ENCODE measurements around the gene SMIM28. TPM values are rescaled to one million over a fixed set of nuclear protein-coding genes. Genes with fewer than 3 reads are reported as not detected.

The SMIM28 gene
- total RNA-seq, 2 donors from 2014 or later: not detected

- 78% methylated on average over 3 of the region's 3 CpGs for WGBS
- Histone ChIP-seq H3K9me3 (no peaks in the 10 kb centered on the region), H3K36me3 (no peaks in the 10 kb centered on the region), H3K27ac (no peak overlapping the region), H3K4me1 (replicated peaks) (no peaks in the 10 kb centered on the region), H3K27me3 (replicated peaks; ENCODE audit: insufficient read depth) (no peaks in the 10 kb centered on the region), H3K4me3 (no peak overlapping the region)
- TF ChIP-seq POLR2AphosphoS5 (IDR thresholded peaks at IDR 0.05) (no peak), CTCF (IDR thresholded peaks at IDR 0.05) (no peak), POLR2A (IDR thresholded peaks at IDR 0.05) (no peak)
- intact Hi-C loops (cut with DNase I): no loop called here
- no peak for DNase-seq (ENCODE audit: low spot score)
Observed at GRCh38 chr6:138371452-138371711, 6.3 kb upstream of the SMIM28 start.

GRCh38 chr6:138371720-138372119 is 6.0 kb upstream of the SMIM28 start:
- intact Hi-C loops (cut with DNase I): no loop called here
- Histone ChIP-seq H3K4me3 (no peak overlapping the region), H3K27me3 (replicated peaks; ENCODE audit: insufficient read depth) (no peaks in the 10 kb centered on the region), H3K27ac (no peak overlapping the region), H3K4me1 (replicated peaks) (no peaks in the 10 kb centered on the region), H3K36me3 (no peaks in the 10 kb centered on the region), H3K9me3 (no peaks in the 10 kb centered on the region)
- TF ChIP-seq POLR2A (IDR thresholded peaks at IDR 0.05) (no peak), CTCF (IDR thresholded peaks at IDR 0.05) (no peak), POLR2AphosphoS5 (IDR thresholded peaks at IDR 0.05) (no peak)
- no peak for DNase-seq (ENCODE audit: low spot score)
- WGBS: 53% methylated on average over 3 of the region's 3 CpGs

- H3K4me3 ChIP-seq: no peak overlapping the region
- H3K27me3 ChIP-seq (replicated peaks; ENCODE audit: insufficient read depth): no peaks in the 10 kb centered on the region
- no peaks in the 10 kb centered on the region for H3K36me3 ChIP-seq
- DNase-seq (ENCODE audit: low spot score): no peak
- TF ChIP-seq POLR2AphosphoS5 (IDR thresholded peaks at IDR 0.05) (no peak), POLR2A (IDR thresholded peaks at IDR 0.05) (no peak), CTCF (IDR thresholded peaks at IDR 0.05) (no peak)
- intact Hi-C loops (cut with DNase I): no loop called here
- no peak overlapping the region for H3K27ac ChIP-seq
- no peaks in the 10 kb centered on the region for H3K9me3 ChIP-seq
- no peaks in the 10 kb centered on the region for H3K4me1 ChIP-seq (replicated peaks)
Observed at GRCh38 chr6:138372711-138373463, 4.8 kb upstream of the SMIM28 start.

- Histone ChIP-seq H3K27ac (no peak overlapping the region), H3K36me3 (no peaks in the 10 kb centered on the region), H3K4me3 (no peak overlapping the region), H3K27me3 (replicated peaks; ENCODE audit: insufficient read depth) (no peaks in the 10 kb centered on the region), H3K9me3 (no peaks in the 10 kb centered on the region), H3K4me1 (replicated peaks) (no peaks in the 10 kb centered on the region)
- no peak for DNase-seq (ENCODE audit: low spot score)
- intact Hi-C loops (cut with DNase I): no loop called here
- TF ChIP-seq CTCF (IDR thresholded peaks at IDR 0.05) (no peak), POLR2A (IDR thresholded peaks at IDR 0.05) (no peak), POLR2AphosphoS5 (IDR thresholded peaks at IDR 0.05) (no peak)
Observed at GRCh38 chr6:138374230-138374629, 3.5 kb upstream of the SMIM28 start.

- 94% methylated on average over 2 of the region's 2 CpGs for WGBS
- no peaks in the 10 kb centered on the region for H3K9me3 ChIP-seq
- no peak overlapping the region for H3K4me3 ChIP-seq
- no peak for TF ChIP-seq CTCF (IDR thresholded peaks at IDR 0.05)
- no peak for TF ChIP-seq POLR2AphosphoS5 (IDR thresholded peaks at IDR 0.05)
- TF ChIP-seq POLR2A (IDR thresholded peaks at IDR 0.05): no peak
- no peaks in the 10 kb centered on the region for H3K4me1 ChIP-seq (replicated peaks)
- no peaks in the 10 kb centered on the region for H3K27me3 ChIP-seq (replicated peaks; ENCODE audit: insufficient read depth)
- no peaks in the 10 kb centered on the region for H3K36me3 ChIP-seq
- no peak overlapping the region for H3K27ac ChIP-seq
- no peak for DNase-seq (ENCODE audit: low spot score)
- intact Hi-C loops (cut with DNase I): no loop called here
Observed at GRCh38 chr6:138374815-138375214, 2.9 kb upstream of the SMIM28 start.
